Measurements from ENCODE around the gene SPINK5. TPM values are rescaled to one million over a fixed set of nuclear protein-coding genes. Genes with fewer than 3 reads are reported as not detected.

The SPINK5 gene
- total RNA-seq, 4 donors from 2014 or later: 0.94 to 47.0 (median 1.6) TPM

GRCh38 chr5:148084269-148084668, 20.5 kb downstream of the SPINK5 start:
- Histone ChIP-seq H3K27ac (no peak overlapping the region), H3K27me3 (no peaks in the 10 kb centered on the region), H3K36me3 (no peaks in the 10 kb centered on the region), H3K4me3 (no peak overlapping the region), H3K9me3 (no peaks in the 10 kb centered on the region), H3K4me1 (no peaks in the 10 kb centered on the region)
- WGBS, 2 donors (ENCODE audit: low coverage in 1 of 2): 52 to 88% methylated on average over 1 to 2 of the region's 2 CpGs
- TF ChIP-seq EP300 (IDR thresholded peaks at IDR 0.05): no peak
- no peak for TF ChIP-seq CTCF (IDR thresholded peaks at IDR 0.05)
- TF ChIP-seq POLR2AphosphoS5 (IDR thresholded peaks at IDR 0.05): no peak
- TF ChIP-seq POLR2A (IDR thresholded peaks at IDR 0.05): no peak
- ATAC-seq: no peak

GRCh38 chr5:148085310-148085709, 21.5 kb downstream of the SPINK5 start:
- TF ChIP-seq CTCF (IDR thresholded peaks at IDR 0.05): no peak
- no peak for TF ChIP-seq EP300 (IDR thresholded peaks at IDR 0.05)
- TF ChIP-seq POLR2A (IDR thresholded peaks at IDR 0.05): no peak
- no peak for TF ChIP-seq POLR2AphosphoS5 (IDR thresholded peaks at IDR 0.05)
- Histone ChIP-seq H3K27ac (no peak overlapping the region), H3K27me3 (no peaks in the 10 kb centered on the region), H3K36me3 (no peaks in the 10 kb centered on the region), H3K4me3 (no peak overlapping the region), H3K9me3 (no peaks in the 10 kb centered on the region), H3K4me1 (no peaks in the 10 kb centered on the region)
- ATAC-seq: no peak

- Histone ChIP-seq H3K27me3 (no peaks in the 10 kb centered on the region), H3K9me3 (no peaks in the 10 kb centered on the region), H3K4me3 (no peak overlapping the region), H3K27ac (no peak overlapping the region), H3K4me1 (no peaks in the 10 kb centered on the region), H3K36me3 (no peaks in the 10 kb centered on the region)
- no peak for ATAC-seq
- WGBS, 2 donors (ENCODE audit: low coverage in 1 of 2): 51 to 53% methylated on average over 7 of the region's 7 CpGs
- TF ChIP-seq POLR2A (IDR thresholded peaks at IDR 0.05) (no peak), CTCF (IDR thresholded peaks at IDR 0.05) (no peak), POLR2AphosphoS5 (IDR thresholded peaks at IDR 0.05) (no peak), EP300 (IDR thresholded peaks at IDR 0.05) (no peak)
These were observed 22.4 kb downstream of the SPINK5 start for GRCh38 chr5:148085977-148086705.

- H3K36me3 ChIP-seq: no peaks in the 10 kb centered on the region
- H3K9me3 ChIP-seq: no peaks in the 10 kb centered on the region
- H3K4me1 ChIP-seq: peaks cover 0 to 4% (median 0%) of the 10 kb centered on the region in 3 donors
- no peak for ATAC-seq
- WGBS, 2 donors (ENCODE audit: low coverage in 1 of 2): 47 to 67% methylated on average over 5 of the region's 5 CpGs
- H3K4me3 ChIP-seq: no peak overlapping the region
- TF ChIP-seq EP300 (IDR thresholded peaks at IDR 0.05) (no peak), POLR2AphosphoS5 (IDR thresholded peaks at IDR 0.05) (no peak), POLR2A (IDR thresholded peaks at IDR 0.05) (no peak), CTCF (IDR thresholded peaks at IDR 0.05) (no peak)
- H3K27me3 ChIP-seq: no peaks in the 10 kb centered on the region
- H3K27ac ChIP-seq: no peak overlapping the region
These were observed 26.5 kb downstream of the SPINK5 start for GRCh38 chr5:148090146-148090772.

- Histone ChIP-seq H3K36me3 (no peaks in the 10 kb centered on the region), H3K9me3 (no peaks in the 10 kb centered on the region), H3K27ac (no peak overlapping the region), H3K4me1 (peaks cover 0 to 4% (median 0%) of the 10 kb centered on the region in 3 donors), H3K4me3 (no peak overlapping the region), H3K27me3 (no peaks in the 10 kb centered on the region)
- 61 to 92% methylated on average over 4 to 7 of the region's 7 CpGs for WGBS, 2 donors (ENCODE audit: low coverage in 1 of 2)
- ATAC-seq: no peak
- TF ChIP-seq POLR2A (IDR thresholded peaks at IDR 0.05) (no peak), EP300 (IDR thresholded peaks at IDR 0.05) (no peak), CTCF (IDR thresholded peaks at IDR 0.05) (no peak), POLR2AphosphoS5 (IDR thresholded peaks at IDR 0.05) (no peak)
These were observed 27.0 kb downstream of the SPINK5 start for GRCh38 chr5:148090773-148091250.
